HepG2 (cell line): ENCODE data around the gene GLIS1. TPM values are rescaled to one million over a fixed set of nuclear protein-coding genes. Genes with fewer than 3 reads are reported as not detected.

Source experiments
- ATAC-seq: fragments of 200-7000 bp; cut with Tn5 transposase; 3 replicates; pipeline ENCODE4 v1.9.1; 2020; ENCODE audit warnings: mild to moderate bottlenecking, moderate library complexity
- BruUV-seq: library from RNA; stranded (reverse); fragments of 400-500 nt; replicated peaks from 2 replicates; lab custom pipeline; 2021; lab: Mats Ljungman, UMichigan
- CTCF ChIA-PET: fragments of 300-600 bp; formaldehyde crosslinking; extraction: SDS; loops from one replicate; lab custom pipeline; 2021; ENCODE audit warnings: low total read pairs, inconsistent platforms, low intra/inter-chr PET ratio; lab: Yijun Ruan, JAX
- POLR2A ChIA-PET: fragments of 350-600 bp; sonication (Branson Sonifier 250); formaldehyde crosslinking; loops from one replicate; lab custom pipeline; 2020; ENCODE audit warnings: antibody characterized with exemption, inconsistent platforms; lab: Yijun Ruan, JAX
- DNase-seq: peaks from one replicate; pipeline ENCODE4 v3.0.0-alpha.2; 2015; ENCODE audit warnings: low spot score
- FAIRE-seq: peaks from 3 replicates; lab custom pipeline; 2011; peaks lifted over from hg19 to GRCh38; lab: Jason Lieb, UNC
- H2AFZ ChIP-seq: one replicate; pipeline ENCODE4 v1.6.1; 2011; ENCODE audit warnings: low read length, inconsistent platforms
- H3K27ac ChIP-seq: fragments of 300-600 bp; 3 replicates; pipeline ENCODE4 v1.8.0; 2011; ENCODE audit warnings: mixed run types, mild to moderate bottlenecking, mixed read lengths, low read length, inconsistent platforms; ENCODE audit not compliant: insufficient read depth; ENCODE audit errors: extremely low read length
- H3K27me3 ChIP-seq, 2 experiments: fragments of 200-600 bp in 1 of 2; 2 replicates in 1 of 2; 3 replicates in 1 of 2; pipeline versions ENCODE4 v1.6.0 to v1.8.0; 2011; ENCODE audit warnings: low read length in 2 of 2, mild to moderate bottlenecking in 2 of 2, moderate library complexity in 2 of 2, inconsistent platforms in 1 of 2; ENCODE audit not compliant: insufficient read depth in 2 of 2, control insufficient read depth in 1 of 2
- H3K36me3 ChIP-seq, 2 experiments: fragments of 200-600 bp in 1 of 2; replicated peaks in 1 of 2; 2 replicates in 1 of 2; 3 replicates in 1 of 2; pipeline versions ENCODE4 v1.5.1 to v1.8.0; 2011; ENCODE audit warnings: low read length in 2 of 2, inconsistent platforms in 1 of 2; ENCODE audit not compliant: insufficient read depth in 2 of 2, control insufficient read depth in 1 of 2
- H3K4me1 ChIP-seq: 2 replicates; pipeline ENCODE4 v1.5.1; 2012; ENCODE audit warnings: low read length, inconsistent platforms; ENCODE audit not compliant: insufficient read depth
- H3K4me2 ChIP-seq: 2 replicates; pipeline ENCODE4 v1.6.0; 2011; ENCODE audit warnings: low read depth, low read length, inconsistent platforms
- H3K4me3 ChIP-seq, 3 experiments: fragments of 200-600 bp in 1 of 3; sonication (generic), shearing (Covaris generic) in 1 of 3; replicated peaks in 1 of 3; 2 replicates each; pipeline ENCODE4 v1.5.1; 2011 to 2016; ENCODE audit warnings: low read length in 3 of 3, inconsistent platforms in 2 of 3, low read depth in 2 of 3, mild to moderate bottlenecking in 2 of 3, control low read depth in 1 of 3, mixed read lengths in 1 of 3; ENCODE audit not compliant: insufficient read depth in 1 of 3
- H3K79me2 ChIP-seq: one replicate; pipeline ENCODE4 v1.6.1; 2011; ENCODE audit warnings: low read length, inconsistent platforms; ENCODE audit not compliant: insufficient read depth
- H3K9ac ChIP-seq: 2 replicates; pipeline ENCODE4 v1.6.0; 2011; ENCODE audit warnings: mild to moderate bottlenecking, low read depth, low read length, inconsistent platforms; ENCODE audit not compliant: insufficient read depth
- H3K9me3 ChIP-seq: 2 replicates; pipeline ENCODE4 v1.5.1; 2012; ENCODE audit warnings: mild to moderate bottlenecking, low read length
- H4K20me1 ChIP-seq: 2 replicates; pipeline ENCODE4 v1.6.0; 2011; ENCODE audit warnings: inconsistent platforms, mild to moderate bottlenecking, low read length, moderate library complexity; ENCODE audit not compliant: insufficient read depth
- ATF7 ChIP-seq, 2 experiments: fragments of 450-650 bp in 1 of 2; sonication (generic) in 1 of 2; formaldehyde crosslinking in 1 of 2; IDR thresholded peaks; 2 replicates each; pipeline versions ENCODE4 v1.4.0 to v1.6.1; 2016 to 2020; ENCODE audit warnings: antibody characterized with exemption in 1 of 2, mild to moderate bottlenecking in 1 of 2, missing genetic modification reagents in 1 of 2
- PHF20 ChIP-seq: sonication (generic); formaldehyde crosslinking; IDR thresholded peaks from 2 replicates; pipeline ENCODE4 v1.5.0; 2020; ENCODE audit warnings: mild to moderate bottlenecking, missing genetic modification reagents
- SIN3B ChIP-seq: fragments of 150-350 bp; IDR thresholded peaks from 2 replicates; pipeline ENCODE4 v1.6.1; 2014; ENCODE audit warnings: low read length
- TGIF2 ChIP-seq: IDR thresholded peaks from 2 replicates; pipeline ENCODE4 v1.6.1; 2016; ENCODE audit warnings: control low read depth, missing compliant biosample characterization
- ZFP36L2 ChIP-seq: sonication (generic); formaldehyde crosslinking; IDR thresholded peaks from 2 replicates; pipeline ENCODE4 v1.4.0; 2020; ENCODE audit warnings: missing genetic modification reagents
- ZFP82 ChIP-seq: sonication (generic); formaldehyde crosslinking; IDR thresholded peaks from 2 replicates; pipeline ENCODE4 v1.5.1; 2020; ENCODE audit warnings: mild to moderate bottlenecking, missing genetic modification reagents, borderline replicate concordance
- ZNF383 ChIP-seq: sonication (generic); formaldehyde crosslinking; IDR thresholded peaks from 2 replicates; pipeline ENCODE4 v1.4.0; 2020; ENCODE audit warnings: missing genetic modification reagents, mild to moderate bottlenecking, borderline replicate concordance
- ZNF468 ChIP-seq: sonication (generic); formaldehyde crosslinking; IDR thresholded peaks from 2 replicates; pipeline ENCODE4 v1.8.0; 2022; ENCODE audit warnings: mild to moderate bottlenecking, moderate library complexity, missing genetic modification reagents
- ZNF501 ChIP-seq: sonication (generic); formaldehyde crosslinking; IDR thresholded peaks from 2 replicates; pipeline ENCODE4 v1.5.1; 2020; ENCODE audit warnings: mild to moderate bottlenecking, moderate library complexity, missing genetic modification reagents
- ZSCAN25 ChIP-seq: sonication (generic); formaldehyde crosslinking; IDR thresholded peaks from 2 replicates; pipeline ENCODE4 v1.8.0; 2022; ENCODE audit warnings: mild to moderate bottlenecking, missing genetic modification reagents
- WGBS: methylation state at CpG from one replicate; pipeline ENCODE4 v1.1.6; 2017; ENCODE audit warnings: low lambda C conversion rate; 5-methylcytosine and 5-hydroxymethylcytosine counted together
- in situ Hi-C: cut with HindIII; loops from 2 replicates; pipeline ENCODE4 v1.10.0; 2017; ENCODE audit warnings: low pct_unique_long_range_greater_than_20kb; ENCODE audit not compliant: extremely low pct_ligation_motif_present
- intact Hi-C: fragments of 100-400 bp; cut with micrococcal nuclease; formaldehyde crosslinking; loops from one replicate; pipeline ENCODE4 v1.10.0; 2022; ENCODE audit not compliant: unreplicated experiment
- polyA plus RNA-seq, 8 experiments: library from polyadenylated mRNA; depleted of rRNA in 3 of 8; stranded (reverse) in 7 of 8; unstranded in 1 of 8; fragments of >200 nt; fragmentation: Illumina TruSeq in 4 of 8; extraction: Trizol in 4 of 8; gene quantifications; 2 replicates each; pipeline versions ENCODE4 v1.2.1 to v1.2.3, GENCODE V29; 2011 to 2016; ENCODE audit warnings: low read depth in 4 of 8, missing spikeins in 1 of 8, mixed read lengths in 1 of 8; ENCODE audit not compliant: insufficient read depth in 1 of 8
- total RNA-seq, 5 experiments: library from RNA; depleted of rRNA; stranded (reverse); fragments of >200 nt; fragmentation: Illumina TruSeq; extraction: Trizol; gene quantifications; 2 replicates each; pipeline ENCODE4 v1.2.3, GENCODE V29; 2016; ENCODE audit warnings: low read depth in 1 of 5
- TF ChIP-seq, protein P1 (sequence below): sonication (generic); formaldehyde crosslinking; IDR thresholded peaks from 2 replicates; pipeline ENCODE4 v1.9.0; 2021; ENCODE audit warnings: missing genetic modification reagents, borderline replicate concordance
- TF ChIP-seq, protein P2 (sequence below): sonication (generic); formaldehyde crosslinking; IDR thresholded peaks from 2 replicates; pipeline ENCODE4 v1.4.0; 2020; ENCODE audit warnings: missing genetic modification reagents, mild to moderate bottlenecking, borderline replicate concordance

GLIS1 gene
- total and polyA plus RNA-seq, 2 of the 13 experiments (the other 11 are each of a cell fraction or from before 2014, with no cell fraction given), result 0.03 TPM; not detected in 1

DNA sequence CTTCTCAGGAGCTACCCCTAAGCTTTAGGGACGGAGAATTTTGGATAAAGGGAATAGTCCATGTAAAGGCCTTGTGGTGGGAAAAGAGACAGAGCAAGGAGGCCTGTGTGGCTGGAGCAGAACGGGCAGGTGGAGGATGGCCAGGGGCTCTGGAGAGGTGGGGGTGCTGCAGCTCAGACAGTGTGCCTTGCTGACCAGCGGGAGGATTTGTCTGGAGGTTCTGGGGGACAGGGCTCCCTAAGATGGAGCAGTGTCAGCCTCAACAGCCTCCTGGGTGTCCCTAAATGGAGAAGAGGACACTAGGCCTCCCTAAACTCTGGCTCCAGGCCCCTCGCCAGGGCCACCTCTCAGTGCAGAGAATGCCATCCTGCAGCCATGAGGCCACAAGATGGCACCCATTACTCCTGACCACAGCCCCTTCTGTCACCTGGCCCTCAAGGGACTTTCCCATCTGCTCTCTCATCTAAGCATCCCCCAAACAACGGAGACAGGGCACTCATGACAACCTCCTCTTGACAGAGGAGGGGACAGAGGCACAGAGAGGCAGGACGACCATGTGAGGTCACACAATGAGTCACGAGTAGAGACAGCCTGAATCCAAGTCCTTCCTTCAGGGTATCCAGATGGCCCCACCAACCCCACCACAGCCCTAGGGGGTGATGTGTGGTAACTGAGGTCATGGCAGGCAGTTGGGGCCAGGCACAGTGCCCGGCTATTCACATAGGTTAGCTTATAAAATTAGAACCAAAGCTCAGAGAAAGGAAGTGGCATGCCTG lies 185.0 kb downstream of the GLIS1 start (continued):
- no peak for TF ChIP-seq ATF7 (IDR thresholded peaks at IDR 0.05)
- no peak for TF ChIP-seq ATF7 (CRISPR knock-in tag; IDR thresholded peaks at IDR 0.05)
- TF ChIP-seq TGIF2 (CRISPR knock-in tag), result no peak
- TF ChIP-seq, protein P1, sequence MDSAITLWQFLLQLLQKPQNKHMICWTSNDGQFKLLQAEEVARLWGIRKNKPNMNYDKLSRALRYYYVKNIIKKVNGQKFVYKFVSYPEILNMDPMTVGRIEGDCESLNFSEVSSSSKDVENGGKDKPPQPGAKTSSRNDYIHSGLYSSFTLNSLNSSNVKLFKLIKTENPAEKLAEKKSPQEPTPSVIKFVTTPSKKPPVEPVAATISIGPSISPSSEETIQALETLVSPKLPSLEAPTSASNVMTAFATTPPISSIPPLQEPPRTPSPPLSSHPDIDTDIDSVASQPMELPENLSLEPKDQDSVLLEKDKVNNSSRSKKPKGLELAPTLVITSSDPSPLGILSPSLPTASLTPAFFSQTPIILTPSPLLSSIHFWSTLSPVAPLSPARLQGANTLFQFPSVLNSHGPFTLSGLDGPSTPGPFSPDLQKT (CRISPR knock-in tag), result no peak
- no peak for TF ChIP-seq ZSCAN25 (CRISPR knock-in tag)
- no peak for TF ChIP-seq SIN3B
- TF ChIP-seq, all 625 proteins: peak for 0

DNA sequence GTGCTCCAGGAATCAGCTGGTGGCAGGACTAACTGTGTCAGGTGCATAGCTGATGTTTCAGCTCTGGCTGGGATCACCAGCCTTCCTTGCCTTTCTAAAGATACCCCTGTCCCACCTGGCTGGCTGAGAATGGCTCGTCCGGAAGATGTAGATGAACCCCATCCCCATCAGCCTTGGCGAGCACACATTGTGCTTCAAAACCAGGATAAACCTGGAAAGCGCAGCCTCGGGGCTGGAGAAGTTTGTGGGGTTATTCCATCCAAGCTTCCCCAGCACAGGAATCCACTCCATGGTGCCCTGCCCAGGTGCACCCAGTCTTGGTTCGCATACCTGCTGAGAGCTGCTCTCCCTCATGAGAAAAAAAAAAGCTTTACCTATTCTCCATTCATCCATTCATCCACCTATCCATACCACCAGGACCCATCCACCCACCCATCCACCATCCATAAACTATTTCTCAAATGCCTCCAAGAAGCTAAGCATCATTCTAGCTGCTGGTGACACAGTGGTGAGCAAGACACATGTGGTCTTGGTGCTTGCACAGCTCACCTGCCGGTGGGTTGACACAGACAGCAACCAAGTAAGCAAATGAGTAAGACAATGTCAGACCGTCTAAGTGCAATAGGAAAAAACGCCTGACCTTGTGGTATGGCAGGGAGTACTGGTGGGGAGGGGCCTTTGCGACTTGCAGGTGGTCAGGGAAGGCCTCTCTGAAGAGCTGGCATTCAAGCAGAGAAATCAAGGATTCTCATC lies 185.8 kb downstream of the GLIS1 start:
- no peaks in the 10 kb centered on the region for H4K20me1 ChIP-seq
- no peak overlapping the region for H3K4me3 ChIP-seq
- no peaks in the 10 kb centered on the region for H3K79me2 ChIP-seq
- BruUV-seq, result no TSS peak
- H3K9me3 ChIP-seq, result no peaks in the 10 kb centered on the region
- POLR2A ChIA-PET, result no interaction called here
- H3K27me3 ChIP-seq, result peaks cover 1 to 25% of the 10 kb centered on the region in 2 experiments; a peak in 4 of 5 replicates
- CTCF ChIA-PET, result no interaction called here
- no peak for DNase-seq
- H3K4me1 ChIP-seq, result no peaks in the 10 kb centered on the region
- H2AFZ ChIP-seq, result no peak overlapping the region
- in situ Hi-C loops (no loop called here), intact Hi-C loops (no loop called here)
- FAIRE-seq, result no peak
- H3K36me3 ChIP-seq, result no peaks in the 10 kb centered on the region
- H3K27ac ChIP-seq, result no peak overlapping the region
- WGBS, result 7% methylated on average over 5 of the region's 10 CpGs
- no peak for ATAC-seq
- no peak overlapping the region for H3K9ac ChIP-seq
- H3K4me2 ChIP-seq, result no peak overlapping the region
- TF ChIP-seq ZFP36L2 (CRISPR knock-in tag) (no peak), PHF20 (CRISPR knock-in tag) (no peak), ZNF383 (no peak), ZNF468 (CRISPR knock-in tag) (no peak), ZNF501 (CRISPR knock-in tag) (no peak), ZFP82 (no peak)
- TF ChIP-seq, protein P2, sequence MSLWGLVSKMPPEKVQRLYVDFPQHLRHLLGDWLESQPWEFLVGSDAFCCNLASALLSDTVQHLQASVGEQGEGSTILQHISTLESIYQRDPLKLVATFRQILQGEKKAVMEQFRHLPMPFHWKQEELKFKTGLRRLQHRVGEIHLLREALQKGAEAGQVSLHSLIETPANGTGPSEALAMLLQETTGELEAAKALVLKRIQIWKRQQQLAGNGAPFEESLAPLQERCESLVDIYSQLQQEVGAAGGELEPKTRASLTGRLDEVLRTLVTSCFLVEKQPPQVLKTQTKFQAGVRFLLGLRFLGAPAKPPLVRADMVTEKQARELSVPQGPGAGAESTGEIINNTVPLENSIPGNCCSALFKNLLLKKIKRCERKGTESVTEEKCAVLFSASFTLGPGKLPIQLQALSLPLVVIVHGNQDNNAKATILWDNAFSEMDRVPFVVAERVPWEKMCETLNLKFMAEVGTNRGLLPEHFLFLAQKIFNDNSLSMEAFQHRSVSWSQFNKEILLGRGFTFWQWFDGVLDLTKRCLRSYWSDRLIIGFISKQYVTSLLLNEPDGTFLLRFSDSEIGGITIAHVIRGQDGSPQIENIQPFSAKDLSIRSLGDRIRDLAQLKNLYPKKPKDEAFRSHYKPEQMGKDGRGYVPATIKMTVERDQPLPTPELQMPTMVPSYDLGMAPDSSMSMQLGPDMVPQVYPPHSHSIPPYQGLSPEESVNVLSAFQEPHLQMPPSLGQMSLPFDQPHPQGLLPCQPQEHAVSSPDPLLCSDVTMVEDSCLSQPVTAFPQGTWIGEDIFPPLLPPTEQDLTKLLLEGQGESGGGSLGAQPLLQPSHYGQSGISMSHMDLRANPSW (CRISPR knock-in tag), result no peak
